Left ventricle myocardium inferior (tissue), 1 donor: Measurements from ENCODE around the gene TAOK1. TPM values are rescaled to one million over a fixed set of nuclear protein-coding genes. Genes with fewer than 3 reads are reported as not detected.

ENCODE experiments used
- DNase-seq: peaks from one replicate; pipeline ENCODE4 v3.0.0-alpha.2; 2020
- H3K27ac ChIP-seq: fragments of 200-600 bp; replicated peaks from 2 replicates; pipeline ENCODE4 v1.8.0; 2021
- H3K27me3 ChIP-seq: fragments of 200-600 bp; 2 replicates; pipeline ENCODE4 v1.8.0; 2021; ENCODE audit warnings: low read depth
- H3K36me3 ChIP-seq: fragments of 200-600 bp; 2 replicates; pipeline ENCODE4 v1.8.0; 2021
- H3K4me1 ChIP-seq: fragments of 200-600 bp; 2 replicates; pipeline ENCODE4 v1.8.0; 2021
- H3K4me3 ChIP-seq: fragments of 200-600 bp; 2 replicates; pipeline ENCODE4 v1.8.0; 2021; ENCODE audit warnings: mild to moderate bottlenecking, moderate library complexity
- H3K9me3 ChIP-seq: fragments of 200-600 bp; replicated peaks from 2 replicates; pipeline ENCODE4 v1.8.0; 2021
- intact Hi-C: fragments of 100-400 bp; cut with micrococcal nuclease; formaldehyde crosslinking; loops from one replicate; pipeline ENCODE4 v1.11.0; 2022
- total RNA-seq: library from RNA; stranded (reverse); fragmentation: NEBNext Ultra II Directional; extraction: Animal tissue kit (Norgen Biotek cat#: 25700); gene quantifications from one replicate; pipeline ENCODE4 v1.2.1, GENCODE V29; 2021
- TF ChIP-seq, protein P1 (sequence below): fragments of 200-600 bp; IDR thresholded peaks from 2 replicates; pipeline ENCODE4 v1.8.0; 2021; ENCODE audit warnings: antibody characterized with exemption, mild to moderate bottlenecking, borderline replicate concordance
- donor health status: DM: no; HTN: yes; CAD: no; lungs with severe emphysema.

The TAOK1 gene
- total RNA-seq, 1 donor from 2014 or later = 50.7 TPM

DNA sequence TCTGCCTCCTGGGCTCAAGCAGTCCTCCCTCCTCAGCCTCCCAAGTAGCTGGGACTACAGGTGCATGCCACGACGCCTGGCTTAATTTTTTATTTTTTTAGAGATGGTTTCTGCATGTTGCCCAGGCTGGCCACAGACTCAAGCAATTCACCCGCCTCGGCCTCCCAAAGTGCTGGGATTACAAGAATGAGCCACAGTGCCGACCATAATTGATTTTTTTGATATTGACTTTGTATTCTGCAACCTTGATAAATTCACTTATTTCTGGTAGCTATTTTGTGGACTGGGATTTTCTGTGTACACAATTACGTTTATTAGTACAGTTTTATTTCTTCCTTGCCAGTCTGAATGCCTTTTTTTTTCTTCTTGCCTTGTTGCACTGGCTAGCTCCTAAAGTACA, 30.0 kb downstream of the TAOK1 start:
- intact Hi-C loops = no loop called here
- no peak for DNase-seq
- H3K9me3 ChIP-seq = no peaks in the 10 kb centered on the region
- no peaks in the 10 kb centered on the region for H3K27me3 ChIP-seq
- TF ChIP-seq, protein P1, sequence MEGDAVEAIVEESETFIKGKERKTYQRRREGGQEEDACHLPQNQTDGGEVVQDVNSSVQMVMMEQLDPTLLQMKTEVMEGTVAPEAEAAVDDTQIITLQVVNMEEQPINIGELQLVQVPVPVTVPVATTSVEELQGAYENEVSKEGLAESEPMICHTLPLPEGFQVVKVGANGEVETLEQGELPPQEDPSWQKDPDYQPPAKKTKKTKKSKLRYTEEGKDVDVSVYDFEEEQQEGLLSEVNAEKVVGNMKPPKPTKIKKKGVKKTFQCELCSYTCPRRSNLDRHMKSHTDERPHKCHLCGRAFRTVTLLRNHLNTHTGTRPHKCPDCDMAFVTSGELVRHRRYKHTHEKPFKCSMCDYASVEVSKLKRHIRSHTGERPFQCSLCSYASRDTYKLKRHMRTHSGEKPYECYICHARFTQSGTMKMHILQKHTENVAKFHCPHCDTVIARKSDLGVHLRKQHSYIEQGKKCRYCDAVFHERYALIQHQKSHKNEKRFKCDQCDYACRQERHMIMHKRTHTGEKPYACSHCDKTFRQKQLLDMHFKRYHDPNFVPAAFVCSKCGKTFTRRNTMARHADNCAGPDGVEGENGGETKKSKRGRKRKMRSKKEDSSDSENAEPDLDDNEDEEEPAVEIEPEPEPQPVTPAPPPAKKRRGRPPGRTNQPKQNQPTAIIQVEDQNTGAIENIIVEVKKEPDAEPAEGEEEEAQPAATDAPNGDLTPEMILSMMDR = no peak
- H3K27ac ChIP-seq = no peak overlapping the region
- H3K4me3 ChIP-seq = no peak overlapping the region
- H3K4me1 ChIP-seq = peaks cover 11% of the 10 kb centered on the region
- peaks cover 6% of the 10 kb centered on the region for H3K36me3 ChIP-seq

GRCh38 chr17:29430275-29430674, 40.1 kb downstream of the TAOK1 start:
- DNase-seq = no peak
- intact Hi-C loops = no loop called here
- TF ChIP-seq, protein P1 = no peak
- Histone ChIP-seq H3K27ac (no peak overlapping the region), H3K4me1 (peaks cover 46% of the 10 kb centered on the region), H3K27me3 (no peaks in the 10 kb centered on the region), H3K9me3 (no peaks in the 10 kb centered on the region), H3K36me3 (no peaks in the 10 kb centered on the region), H3K4me3 (no peak overlapping the region)

DNA sequence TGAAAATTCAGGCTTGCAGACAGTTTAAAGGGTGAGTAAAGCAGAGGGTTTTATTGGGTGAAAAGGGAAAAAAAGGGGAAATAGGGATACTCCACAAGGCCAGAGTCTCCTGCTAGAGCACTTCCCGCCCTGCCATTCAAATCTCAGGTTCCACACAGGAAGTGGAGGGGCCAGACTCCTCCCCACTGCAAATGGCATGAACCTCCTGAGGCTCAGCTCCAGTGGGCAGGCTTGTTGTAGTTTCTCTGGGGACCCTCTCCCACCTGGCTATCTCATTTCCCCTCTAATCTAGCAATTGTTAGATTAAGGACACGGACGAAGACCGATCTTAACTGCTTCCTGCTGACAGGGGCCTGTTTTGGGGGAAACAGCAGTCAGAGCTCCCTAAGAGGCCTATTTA, 43.4 kb downstream of the TAOK1 start:
- Histone ChIP-seq H3K27me3 (no peaks in the 10 kb centered on the region), H3K4me3 (peak overlapping the region; percentile 14), H3K36me3 (no peaks in the 10 kb centered on the region), H3K4me1 (peaks cover 39% of the 10 kb centered on the region), H3K9me3 (no peaks in the 10 kb centered on the region), H3K27ac (no peak overlapping the region)
- intact Hi-C loops = no loop called here
- no peak for DNase-seq
- TF ChIP-seq, protein P1 = no peak

GRCh38 chr17:29434550-29434949, 44.4 kb downstream of the TAOK1 start:
- no peaks in the 10 kb centered on the region for H3K9me3 ChIP-seq
- DNase-seq = no peak
- no peak overlapping the region for H3K4me3 ChIP-seq
- H3K4me1 ChIP-seq = peaks cover 39% of the 10 kb centered on the region
- no peak overlapping the region for H3K27ac ChIP-seq
- intact Hi-C loops = no loop called here
- H3K27me3 ChIP-seq = no peaks in the 10 kb centered on the region
- H3K36me3 ChIP-seq = no peaks in the 10 kb centered on the region
- TF ChIP-seq, protein P1 = no peak

DNA sequence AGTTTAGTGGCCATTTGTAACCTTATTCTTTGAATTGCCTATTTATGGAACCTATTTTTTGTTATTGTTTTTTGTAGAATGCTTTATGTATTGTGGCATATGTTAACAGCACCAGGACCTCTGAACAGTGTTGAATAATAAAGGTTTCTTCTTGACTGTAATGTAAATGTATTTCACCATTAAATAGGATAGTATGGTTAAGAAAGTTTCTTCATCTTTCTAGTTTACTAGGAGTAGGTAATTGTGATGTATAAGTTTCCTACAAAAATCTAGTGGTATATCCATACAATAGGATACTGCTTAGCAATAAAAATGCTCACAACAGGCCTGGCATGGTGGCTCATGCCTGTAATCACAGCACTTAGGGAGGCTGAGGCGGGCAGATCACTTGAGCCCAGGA, 52.3 kb downstream of the TAOK1 start:
- Histone ChIP-seq H3K27me3 (no peaks in the 10 kb centered on the region), H3K36me3 (no peaks in the 10 kb centered on the region), H3K4me3 (no peak overlapping the region), H3K9me3 (no peaks in the 10 kb centered on the region), H3K4me1 (peaks cover 39% of the 10 kb centered on the region), H3K27ac (no peak overlapping the region)
- no peak for DNase-seq
- intact Hi-C loops = no loop called here
- TF ChIP-seq, protein P1 = no peak
